HCT116 (cell line): ENCODE results near the gene FOXF2. TPM values are rescaled to one million over a fixed set of nuclear protein-coding genes. Genes with fewer than 3 reads are reported as not detected.

ENCODE experiments used
- ATAC-seq: fragments of 200-7000 bp; cut with Tn5 transposase; 2 replicates; pipeline ENCODE4 v1.9.1; 2020; ENCODE audit warnings: mild to moderate bottlenecking, moderate library complexity
- BruUV-seq: library from RNA; stranded (reverse); fragments of 400-500 nt; replicated peaks from 2 replicates; lab custom pipeline; 2021; lab: Mats Ljungman, UMichigan
- CTCF ChIA-PET: fragments of 300-600 bp; sonication (Branson Sonifier 250); formaldehyde crosslinking; loops from one replicate; lab custom pipeline; 2021; ENCODE audit warnings: antibody characterized with exemption; lab: Charles Lee
- POLR2A ChIA-PET: fragments of 300-600, 350-600 bp; sonication (Branson Sonifier 250); formaldehyde crosslinking; loops from one replicate; lab custom pipeline; 2021; ENCODE audit warnings: antibody characterized with exemption; lab: Charles Lee
- RAD21 ChIA-PET, 2 experiments: fragments of 300-600 bp; sonication (Branson Sonifier 250); formaldehyde crosslinking; loops; one replicate each; lab custom pipeline; 2023; ENCODE audit warnings: low total read pairs in 2 of 2; ENCODE audit not compliant: uncharacterized antibody in 2 of 2, unreplicated experiment in 2 of 2, low non-redundant PET in 1 of 2; lab: Charles Lee
- DNase-seq: peaks from one replicate; pipeline ENCODE4 v3.0.0-alpha.2; 2010; ENCODE audit warnings: low read depth, low spot score
- H2AFZ ChIP-seq: fragments of 200-600 bp; shearing (Covaris generic), sonication (generic); 2 replicates; pipeline ENCODE4 v1.6.1; 2017; ENCODE audit warnings: low read depth, mixed run types, mixed read lengths, antibody characterized with exemption, low read length; ENCODE audit not compliant: poor library complexity, severe bottlenecking
- H3K27ac ChIP-seq: 2 replicates; pipeline ENCODE4 v1.5.1; 2012; ENCODE audit warnings: low read depth, low read length
- H3K27me3 ChIP-seq: fragments of 200-600 bp; sonication (generic); 2 replicates; pipeline ENCODE4 v1.6.1; 2016; ENCODE audit warnings: mixed run types, low read length, mixed read lengths; ENCODE audit not compliant: insufficient read depth
- H3K36me3 ChIP-seq, 2 experiments: fragments of 200-500 bp in 1 of 2; fragments of 200-600 bp in 1 of 2; sonication (Bioruptor generic) in 1 of 2; sonication (generic) in 1 of 2; 2 replicates each; pipeline versions ENCODE4 v1.5.1 to v1.6.1; 2014 to 2016; ENCODE audit warnings: low read length in 2 of 2, inconsistent platforms in 1 of 2, mixed read lengths in 1 of 2, mixed run types in 1 of 2; ENCODE audit not compliant: insufficient read depth in 2 of 2, control insufficient read depth in 1 of 2
- H3K4me1 ChIP-seq, 2 experiments: fragments of 200-600 bp in 1 of 2; sonication (generic) in 1 of 2; 2 replicates each; pipeline versions ENCODE4 v1.5.1 to v1.6.1; 2012 to 2017; ENCODE audit warnings: low read length in 2 of 2, inconsistent platforms in 1 of 2, mild to moderate bottlenecking in 1 of 2, mixed read lengths in 1 of 2, mixed run types in 1 of 2, moderate library complexity in 1 of 2; ENCODE audit not compliant: insufficient read depth in 2 of 2, control insufficient read depth in 1 of 2
- H3K4me2 ChIP-seq: fragments of 200-600 bp; sonication (generic); 2 replicates; pipeline ENCODE4 v1.6.1; 2017; ENCODE audit warnings: mixed run types, low read length, mixed read lengths
- H3K4me3 ChIP-seq, 2 experiments: fragments of 200-600 bp in 1 of 2; sonication (generic) in 1 of 2; replicated peaks in 1 of 2; 2 replicates each; pipeline ENCODE4 v1.5.1; 2011 to 2016; ENCODE audit warnings: low read length in 2 of 2, control low read depth in 1 of 2, low read depth in 1 of 2, mild to moderate bottlenecking in 1 of 2, mixed read lengths in 1 of 2, mixed run types in 1 of 2
- H3K79me2 ChIP-seq: fragments of 200-600 bp; sonication (generic); 2 replicates; pipeline ENCODE4 v1.6.1; 2017; ENCODE audit warnings: mild to moderate bottlenecking, mixed run types, low read length, moderate library complexity, mixed read lengths; ENCODE audit not compliant: insufficient read depth
- H3K9ac ChIP-seq: fragments of 200-600 bp; sonication (generic); 2 replicates; pipeline ENCODE4 v1.6.1; 2016; ENCODE audit warnings: low read length, mixed read lengths
- H3K9me2 ChIP-seq: fragments of 200-600 bp; sonication (generic), shearing (Covaris generic); 2 replicates; pipeline ENCODE4 v1.6.1; 2017; ENCODE audit warnings: mixed run types, mild to moderate bottlenecking, moderate library complexity; ENCODE audit not compliant: insufficient read depth
- H3K9me3 ChIP-seq, 2 experiments: fragments of 200-500 bp in 1 of 2; fragments of 200-600 bp in 1 of 2; sonication (Bioruptor generic) in 1 of 2; sonication (generic) in 1 of 2; 2 replicates each; pipeline ENCODE4 v1.6.1; 2014 to 2017; ENCODE audit warnings: low read length in 2 of 2, mixed read lengths in 2 of 2, inconsistent platforms in 1 of 2, low read depth in 1 of 2, mild to moderate bottlenecking in 1 of 2, mixed run types in 1 of 2, moderate library complexity in 1 of 2; ENCODE audit not compliant: control insufficient read depth in 1 of 2, insufficient read depth in 1 of 2
- H4K20me1 ChIP-seq: fragments of 200-600 bp; sonication (generic), shearing (Covaris generic); 2 replicates; pipeline ENCODE4 v1.6.1; 2017; ENCODE audit warnings: mixed run types, mild to moderate bottlenecking, moderate library complexity; ENCODE audit not compliant: insufficient read depth
- ATF3 ChIP-seq: IDR thresholded peaks from 2 replicates; pipeline ENCODE4 v1.6.1; 2012
- CBX3 ChIP-seq: IDR thresholded peaks from 2 replicates; pipeline ENCODE4 v1.6.1; 2012; ENCODE audit warnings: low read depth
- CTCF ChIP-seq, 3 experiments: fragments of 200-600 bp in 1 of 3; sonication (generic) in 1 of 3; IDR thresholded peaks in 2 of 3; conservative IDR thresholded peaks in 1 of 3; 2 replicates each; pipeline ENCODE4 v1.5.1; 2012 to 2017; ENCODE audit warnings: low read depth in 2 of 3, low read length in 2 of 3, antibody characterized with exemption in 1 of 3, borderline replicate concordance in 1 of 3, control low read depth in 1 of 3, mild to moderate bottlenecking in 1 of 3, mixed read lengths in 1 of 3, mixed run types in 1 of 3, moderate library complexity in 1 of 3; ENCODE audit not compliant: insufficient read depth in 1 of 3
- EGR1 ChIP-seq: IDR thresholded peaks from 2 replicates; pipeline ENCODE4 v1.6.1; 2012; ENCODE audit warnings: low read depth
- ELF1 ChIP-seq: IDR thresholded peaks from 2 replicates; pipeline ENCODE4 v1.6.1; 2012; ENCODE audit warnings: low read depth, borderline replicate concordance
- EZH2 ChIP-seq: fragments of 200-600 bp; sonication (generic); IDR thresholded peaks from 2 replicates; pipeline ENCODE4 v1.6.1; 2017; ENCODE audit warnings: antibody characterized with exemption, mixed run types
- FOSL1 ChIP-seq: IDR thresholded peaks from 2 replicates; pipeline ENCODE4 v1.6.1; 2012; ENCODE audit warnings: low read depth
- POLR2A ChIP-seq: IDR thresholded peaks from 2 replicates; pipeline ENCODE4 v1.7.0; 2011; ENCODE audit warnings: borderline replicate concordance; ENCODE audit not compliant: insufficient read depth, insufficient read length; ENCODE audit errors: extremely low read depth
- RAD21 ChIP-seq: IDR thresholded peaks from 2 replicates; pipeline ENCODE4 v1.6.1; 2012; ENCODE audit warnings: low read depth, mild to moderate bottlenecking
- SP1 ChIP-seq: IDR thresholded peaks from 2 replicates; pipeline ENCODE4 v1.6.1; 2012; ENCODE audit warnings: low read depth
- TCF7L2 ChIP-seq: IDR thresholded peaks from 2 replicates; pipeline ENCODE4 v1.7.0; 2011; ENCODE audit warnings: borderline replicate concordance, inconsistent platforms; ENCODE audit not compliant: insufficient read depth, insufficient read length; ENCODE audit errors: extremely low read depth
- YY1 ChIP-seq: IDR thresholded peaks from 2 replicates; pipeline ENCODE4 v1.6.1; 2011; ENCODE audit warnings: low read length, low read depth, moderate library complexity, mild to moderate bottlenecking; ENCODE audit not compliant: insufficient replicate concordance; ENCODE audit errors: extremely low read depth
- ZFX ChIP-seq: fragments of 450-650 bp; IDR thresholded peaks from 2 replicates; pipeline ENCODE4 v1.6.1; 2017
- ZNF274 ChIP-seq: fragments of 200-500 bp; sonication (Bioruptor generic); IDR thresholded peaks from 2 replicates; pipeline ENCODE4 v1.6.1; 2014; ENCODE audit warnings: mild to moderate bottlenecking, low read depth, low read length, inconsistent platforms
- intact Hi-C: fragments of 100-400 bp; cut with micrococcal nuclease; formaldehyde crosslinking; loops from 2 replicates; pipeline ENCODE4 v1.10.0; 2022
- total RNA-seq: library from RNA; stranded (reverse); gene quantifications from one replicate; pipeline ENCODE4 v1.2.1, GENCODE V29; 2021; ENCODE audit not compliant: unreplicated experiment
- TF ChIP-seq, protein P1 (sequence below): IDR thresholded peaks from 2 replicates; pipeline ENCODE4 v1.6.1; 2012; ENCODE audit warnings: low read depth
- TF ChIP-seq, protein P2 (sequence below): IDR thresholded peaks from 2 replicates; pipeline ENCODE4 v1.6.1; 2011; ENCODE audit warnings: mild to moderate bottlenecking, low read length, moderate library complexity; ENCODE audit not compliant: insufficient replicate concordance; ENCODE audit errors: extremely low read depth

Gene FOXF2
- total RNA-seq, 1 experiment from 2014 or later: not detected

GRCh38 chr6:1439349-1439748 lies 50.0 kb downstream of the FOXF2 start (continued):
- TF ChIP-seq CBX3: no peak
- no peak for TF ChIP-seq ATF3
- TF ChIP-seq FOSL1: no peak
- TF ChIP-seq EZH2: no peak
- no peak for TF ChIP-seq POLR2A

DNA sequence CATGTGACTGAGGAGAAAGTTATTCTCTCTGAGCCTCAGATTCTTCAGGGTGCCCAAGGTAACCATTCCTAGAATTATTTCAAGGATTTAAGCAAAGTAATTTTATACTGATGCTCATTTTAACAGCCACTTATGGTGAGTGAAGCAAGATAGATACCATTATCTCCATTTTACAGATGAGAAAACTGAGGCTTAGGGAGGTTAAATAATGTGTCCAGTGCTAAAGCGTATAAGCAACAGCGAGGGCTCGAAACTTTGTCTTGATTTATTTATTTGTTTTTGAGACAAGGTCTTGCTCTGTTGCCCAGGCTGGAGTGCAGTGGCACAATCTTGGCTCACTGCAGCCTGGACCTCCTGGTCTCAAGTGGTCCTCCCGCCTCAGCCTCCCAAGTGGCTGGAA lies 53.6 kb downstream of the FOXF2 start:
- Histone ChIP-seq H3K36me3 (no peaks in the 10 kb centered on the region), H3K79me2 (no peaks in the 10 kb centered on the region), H2AFZ (no peak overlapping the region), H3K27me3 (no peaks in the 10 kb centered on the region), H4K20me1 (no peaks in the 10 kb centered on the region), H3K4me3 (no peak overlapping the region), H3K9ac (no peak overlapping the region), H3K27ac (no peak overlapping the region), H3K9me2 (no peaks in the 10 kb centered on the region; the same call in 1 of the 2 replicates), H3K9me3 (no peaks in the 10 kb centered on the region), H3K4me1 (no peaks in the 10 kb centered on the region), H3K4me2 (no peak overlapping the region)
- no peak for DNase-seq
- TF ChIP-seq EGR1 (no peak), EZH2 (no peak), ZNF274 (no peak), FOSL1 (no peak), SP1 (no peak), ZFX (no peak), ATF3 (no peak), ELF1 (no peak), TCF7L2 (no peak), CTCF (IDR thresholded peaks at IDR 0.05 in 2 of 3, conservative IDR thresholded peaks at IDR 0.05 in 1 of 3; ENCODE audit: borderline replicate concordance in 1 of 3, insufficient read depth in 1 of 3, low read depth in 2 of 3, low read length in 2 of 3) (no peak), RAD21 (no peak), YY1 (no peak)
- TF ChIP-seq, protein P1, sequence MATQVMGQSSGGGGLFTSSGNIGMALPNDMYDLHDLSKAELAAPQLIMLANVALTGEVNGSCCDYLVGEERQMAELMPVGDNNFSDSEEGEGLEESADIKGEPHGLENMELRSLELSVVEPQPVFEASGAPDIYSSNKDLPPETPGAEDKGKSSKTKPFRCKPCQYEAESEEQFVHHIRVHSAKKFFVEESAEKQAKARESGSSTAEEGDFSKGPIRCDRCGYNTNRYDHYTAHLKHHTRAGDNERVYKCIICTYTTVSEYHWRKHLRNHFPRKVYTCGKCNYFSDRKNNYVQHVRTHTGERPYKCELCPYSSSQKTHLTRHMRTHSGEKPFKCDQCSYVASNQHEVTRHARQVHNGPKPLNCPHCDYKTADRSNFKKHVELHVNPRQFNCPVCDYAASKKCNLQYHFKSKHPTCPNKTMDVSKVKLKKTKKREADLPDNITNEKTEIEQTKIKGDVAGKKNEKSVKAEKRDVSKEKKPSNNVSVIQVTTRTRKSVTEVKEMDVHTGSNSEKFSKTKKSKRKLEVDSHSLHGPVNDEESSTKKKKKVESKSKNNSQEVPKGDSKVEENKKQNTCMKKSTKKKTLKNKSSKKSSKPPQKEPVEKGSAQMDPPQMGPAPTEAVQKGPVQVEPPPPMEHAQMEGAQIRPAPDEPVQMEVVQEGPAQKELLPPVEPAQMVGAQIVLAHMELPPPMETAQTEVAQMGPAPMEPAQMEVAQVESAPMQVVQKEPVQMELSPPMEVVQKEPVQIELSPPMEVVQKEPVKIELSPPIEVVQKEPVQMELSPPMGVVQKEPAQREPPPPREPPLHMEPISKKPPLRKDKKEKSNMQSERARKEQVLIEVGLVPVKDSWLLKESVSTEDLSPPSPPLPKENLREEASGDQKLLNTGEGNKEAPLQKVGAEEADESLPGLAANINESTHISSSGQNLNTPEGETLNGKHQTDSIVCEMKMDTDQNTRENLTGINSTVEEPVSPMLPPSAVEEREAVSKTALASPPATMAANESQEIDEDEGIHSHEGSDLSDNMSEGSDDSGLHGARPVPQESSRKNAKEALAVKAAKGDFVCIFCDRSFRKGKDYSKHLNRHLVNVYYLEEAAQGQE: no peak
- TF ChIP-seq, protein P2, sequence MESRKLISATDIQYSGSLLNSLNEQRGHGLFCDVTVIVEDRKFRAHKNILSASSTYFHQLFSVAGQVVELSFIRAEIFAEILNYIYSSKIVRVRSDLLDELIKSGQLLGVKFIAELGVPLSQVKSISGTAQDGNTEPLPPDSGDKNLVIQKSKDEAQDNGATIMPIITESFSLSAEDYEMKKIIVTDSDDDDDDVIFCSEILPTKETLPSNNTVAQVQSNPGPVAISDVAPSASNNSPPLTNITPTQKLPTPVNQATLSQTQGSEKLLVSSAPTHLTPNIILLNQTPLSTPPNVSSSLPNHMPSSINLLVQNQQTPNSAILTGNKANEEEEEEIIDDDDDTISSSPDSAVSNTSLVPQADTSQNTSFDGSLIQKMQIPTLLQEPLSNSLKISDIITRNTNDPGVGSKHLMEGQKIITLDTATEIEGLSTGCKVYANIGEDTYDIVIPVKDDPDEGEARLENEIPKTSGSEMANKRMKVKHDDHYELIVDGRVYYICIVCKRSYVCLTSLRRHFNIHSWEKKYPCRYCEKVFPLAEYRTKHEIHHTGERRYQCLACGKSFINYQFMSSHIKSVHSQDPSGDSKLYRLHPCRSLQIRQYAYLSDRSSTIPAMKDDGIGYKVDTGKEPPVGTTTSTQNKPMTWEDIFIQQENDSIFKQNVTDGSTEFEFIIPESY: no peak
- ChIA-PET RAD21 (no interaction called here), POLR2A (no interaction called here), CTCF (no interaction called here)
- no TSS peak for BruUV-seq
- no peak for ATAC-seq
- intact Hi-C loops: no loop called here
